Neural progenitor cell (in vitro differentiated cells): ENCODE results near the gene MRNIP. TPM values are rescaled to one million over a fixed set of nuclear protein-coding genes. Genes with fewer than 3 reads are reported as not detected.
A peak's percentile ranks its signal among the peaks of the same experiment; 100 is the strongest.

Source experiments
- DNase-seq: peaks from one replicate; pipeline ENCODE4 v3.0.0-alpha.2; 2016; ENCODE audit warnings: low spot score
- H2AFZ ChIP-seq: fragments of 200-600 bp; sonication (generic); replicated peaks from 2 replicates; pipeline ENCODE4 v1.6.1; 2016; ENCODE audit warnings: antibody characterized with exemption
- H3F3A ChIP-seq: fragments of 200-600 bp; sonication (generic); 2 replicates; pipeline ENCODE4 v1.6.1; 2016; ENCODE audit warnings: antibody characterized with exemption, low read depth
- H3K27ac ChIP-seq: fragments of 200-600 bp; sonication (generic); 2 replicates; pipeline ENCODE4 v1.5.1; 2016; ENCODE audit warnings: mild to moderate bottlenecking
- H3K27me3 ChIP-seq: fragments of 200-600 bp; sonication (generic); 2 replicates; pipeline ENCODE4 v1.6.1; 2016; ENCODE audit warnings: mild to moderate bottlenecking, moderate library complexity
- H3K36me3 ChIP-seq: fragments of 200-600 bp; sonication (generic); 2 replicates; pipeline ENCODE4 v1.5.1; 2016
- H3K4me1 ChIP-seq: fragments of 200-600 bp; sonication (generic); 2 replicates; pipeline ENCODE4 v1.6.1; 2016; ENCODE audit warnings: mixed run types
- H3K4me2 ChIP-seq: fragments of 200-600 bp; sonication (generic); 2 replicates; pipeline ENCODE4 v1.6.1; 2016
- H3K4me3 ChIP-seq: fragments of 200-600 bp; sonication (generic); 2 replicates; pipeline ENCODE4 v1.5.1; 2016
- H3K79me2 ChIP-seq: fragments of 200-600 bp; sonication (generic); 2 replicates; pipeline ENCODE4 v1.6.1; 2016; ENCODE audit warnings: low read depth
- H3K9ac ChIP-seq: fragments of 200-600 bp; sonication (generic); 2 replicates; pipeline ENCODE4 v1.6.1; 2016
- H3K9me3 ChIP-seq: fragments of 200-600 bp; sonication (generic); 2 replicates; pipeline ENCODE4 v1.5.1; 2016; ENCODE audit warnings: low read depth
- H4K20me1 ChIP-seq: fragments of 200-600 bp; sonication (generic); 2 replicates; pipeline ENCODE4 v1.6.1; 2016; ENCODE audit warnings: low read depth
- H3K27ac Mint-ChIP-seq: 3 replicates; pipeline ENCODE4 v1.8.0; 2021; ENCODE audit warnings: mixed read lengths
- H3K27me3 Mint-ChIP-seq: 2 replicates; pipeline ENCODE4 v1.8.0; 2022; ENCODE audit warnings: low read depth, mild to moderate bottlenecking, inconsistent platforms, moderate library complexity, mixed read lengths; ENCODE audit not compliant: insufficient read depth
- H3K36me3 Mint-ChIP-seq: 3 replicates; pipeline ENCODE4 v1.8.0; 2021; ENCODE audit warnings: mixed read lengths
- H3K4me1 Mint-ChIP-seq: 3 replicates; pipeline ENCODE4 v1.8.0; 2021; ENCODE audit warnings: mixed read lengths
- H3K4me3 Mint-ChIP-seq: 3 replicates; pipeline ENCODE4 v1.8.0; 2021; ENCODE audit warnings: mild to moderate bottlenecking, moderate library complexity, mixed read lengths
- H3K9me3 Mint-ChIP-seq: 3 replicates; pipeline ENCODE4 v1.8.0; 2020; ENCODE audit warnings: mixed read lengths
- EZH2 ChIP-seq: fragments of 200-600 bp; sonication (generic); IDR thresholded peaks from 2 replicates; pipeline ENCODE4 v1.6.1; 2017; ENCODE audit warnings: antibody characterized with exemption, mild to moderate bottlenecking, moderate library complexity
- EZH2phosphoT487 ChIP-seq: fragments of 200-600 bp; sonication (generic); IDR thresholded peaks from 2 replicates; pipeline ENCODE4 v1.6.1; 2017; ENCODE audit warnings: antibody characterized with exemption
- total RNA-seq: library from RNA; depleted of rRNA; stranded (reverse); fragments of >200 nt; gene quantifications from 2 replicates; pipeline ENCODE4 v1.2.3, GENCODE V29; 2015; ENCODE audit warnings: low replicate concordance
- TF ChIP-seq, protein P1 (sequence below): fragments of 200-600 bp; sonication (generic); IDR thresholded peaks from 2 replicates; pipeline ENCODE4 v1.5.1; 2017; ENCODE audit warnings: antibody characterized with exemption, mild to moderate bottlenecking

The MRNIP gene
- total RNA-seq, 1 donor from 2014 or later = 68.5 TPM

GRCh38 chr5:179805529-179806249, 52.9 kb downstream of the MRNIP start:
- peaks cover 7% of the 10 kb centered on the region for H3K36me3 Mint-ChIP-seq
- no peaks in the 10 kb centered on the region for H3K9me3 ChIP-seq
- peaks cover 34% of the 10 kb centered on the region for H3F3A ChIP-seq
- TF ChIP-seq EZH2 = no peak
- TF ChIP-seq, protein P1, sequence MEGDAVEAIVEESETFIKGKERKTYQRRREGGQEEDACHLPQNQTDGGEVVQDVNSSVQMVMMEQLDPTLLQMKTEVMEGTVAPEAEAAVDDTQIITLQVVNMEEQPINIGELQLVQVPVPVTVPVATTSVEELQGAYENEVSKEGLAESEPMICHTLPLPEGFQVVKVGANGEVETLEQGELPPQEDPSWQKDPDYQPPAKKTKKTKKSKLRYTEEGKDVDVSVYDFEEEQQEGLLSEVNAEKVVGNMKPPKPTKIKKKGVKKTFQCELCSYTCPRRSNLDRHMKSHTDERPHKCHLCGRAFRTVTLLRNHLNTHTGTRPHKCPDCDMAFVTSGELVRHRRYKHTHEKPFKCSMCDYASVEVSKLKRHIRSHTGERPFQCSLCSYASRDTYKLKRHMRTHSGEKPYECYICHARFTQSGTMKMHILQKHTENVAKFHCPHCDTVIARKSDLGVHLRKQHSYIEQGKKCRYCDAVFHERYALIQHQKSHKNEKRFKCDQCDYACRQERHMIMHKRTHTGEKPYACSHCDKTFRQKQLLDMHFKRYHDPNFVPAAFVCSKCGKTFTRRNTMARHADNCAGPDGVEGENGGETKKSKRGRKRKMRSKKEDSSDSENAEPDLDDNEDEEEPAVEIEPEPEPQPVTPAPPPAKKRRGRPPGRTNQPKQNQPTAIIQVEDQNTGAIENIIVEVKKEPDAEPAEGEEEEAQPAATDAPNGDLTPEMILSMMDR = no peak
- no peak for TF ChIP-seq EZH2phosphoT487
- peaks cover 51% of the 10 kb centered on the region for H4K20me1 ChIP-seq
- H3K79me2 ChIP-seq = peaks cover 40% of the 10 kb centered on the region
- no peak overlapping the region for H3K27ac Mint-ChIP-seq
- H3K4me1 Mint-ChIP-seq = peaks cover 32% of the 10 kb centered on the region
- H3K9me3 Mint-ChIP-seq = no peaks in the 10 kb centered on the region
- no peaks in the 10 kb centered on the region for H3K27me3 ChIP-seq
- peak overlapping the region; percentile 96 for H3K4me3 ChIP-seq
- peak overlapping the region; percentile 99 for H3K4me2 ChIP-seq
- H3K4me1 ChIP-seq = peaks cover 28% of the 10 kb centered on the region
- H3K27ac ChIP-seq = no peak overlapping the region
- peak overlapping the region; percentile 42 for H3K9ac ChIP-seq
- peaks cover 9% of the 10 kb centered on the region for H3K27me3 Mint-ChIP-seq
- H2AFZ ChIP-seq = no peak overlapping the region
- no peaks in the 10 kb centered on the region for H3K36me3 ChIP-seq
- peak; percentile 61 for DNase-seq
- peak overlapping the region; percentile 87 for H3K4me3 Mint-ChIP-seq

DNA sequence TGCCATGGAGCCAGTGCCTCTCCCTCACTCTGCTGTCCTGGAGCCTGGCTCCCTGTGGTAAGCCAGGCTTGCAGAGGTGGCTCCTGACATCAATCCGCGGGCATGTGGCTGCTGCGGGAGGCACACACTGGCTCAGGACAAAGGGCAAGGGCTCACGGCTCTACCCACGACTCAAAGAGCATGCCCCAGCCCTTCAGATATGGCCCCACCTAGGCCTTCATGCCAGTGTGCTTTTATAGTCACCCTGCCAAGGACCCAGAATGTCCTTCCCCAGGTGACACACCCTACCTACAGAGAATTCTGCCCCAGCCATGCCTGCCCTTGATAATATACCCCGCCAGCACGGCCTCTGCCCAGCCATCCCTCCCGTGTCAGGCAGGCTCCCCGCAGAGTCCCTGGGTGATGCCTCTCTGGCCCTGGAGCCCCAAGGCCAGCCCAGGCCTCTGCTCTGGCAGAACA, 53.5 kb downstream of the MRNIP start:
- Histone ChIP-seq H3K27ac (no peak overlapping the region), H3K9me3 (no peaks in the 10 kb centered on the region), H3F3A (peaks cover 34% of the 10 kb centered on the region), H3K79me2 (peaks cover 40% of the 10 kb centered on the region), H3K27me3 (no peaks in the 10 kb centered on the region), H3K36me3 (no peaks in the 10 kb centered on the region), H2AFZ (no peak overlapping the region), H3K4me1 (peaks cover 28% of the 10 kb centered on the region), H3K4me2 (peak overlapping the region; percentile 99), H4K20me1 (peaks cover 55% of the 10 kb centered on the region), H3K9ac (no peak overlapping the region), H3K4me3 (peak overlapping the region; percentile 96)
- peaks cover 6% of the 10 kb centered on the region for H3K27me3 Mint-ChIP-seq
- H3K4me3 Mint-ChIP-seq = peak overlapping the region; percentile 87
- no peaks in the 10 kb centered on the region for H3K9me3 Mint-ChIP-seq
- no peak overlapping the region for H3K27ac Mint-ChIP-seq
- peaks cover 32% of the 10 kb centered on the region for H3K4me1 Mint-ChIP-seq
- TF ChIP-seq, protein P1 = no peak
- no peak for TF ChIP-seq EZH2
- TF ChIP-seq EZH2phosphoT487 = no peak
- no peak for DNase-seq
- peaks cover 7% of the 10 kb centered on the region for H3K36me3 Mint-ChIP-seq

DNA sequence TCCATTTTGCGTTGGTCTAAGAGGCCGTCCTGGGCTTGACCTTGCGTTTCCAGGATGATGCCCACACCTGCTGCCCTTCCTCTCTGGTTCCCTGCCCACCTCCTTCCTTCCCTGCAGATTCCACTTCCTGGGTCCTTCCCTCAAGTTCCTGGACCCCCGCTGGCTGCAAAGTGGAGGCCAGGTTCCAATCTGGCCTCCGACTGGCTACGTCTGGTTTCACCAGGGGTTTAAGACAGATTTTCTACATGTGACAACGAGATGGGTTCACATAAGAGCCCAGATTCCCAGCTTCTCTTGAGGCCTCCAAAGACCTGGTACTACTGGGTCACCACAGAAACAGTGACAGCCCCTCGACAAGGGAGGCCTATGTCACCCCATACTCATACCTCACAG, 54.1 kb downstream of the MRNIP start:
- peak overlapping the region; percentile 87 for H3K4me3 Mint-ChIP-seq
- H3K4me2 ChIP-seq = no peak overlapping the region
- peaks cover 6% of the 10 kb centered on the region for H3K27me3 Mint-ChIP-seq
- no peak overlapping the region for H3K9ac ChIP-seq
- no peak overlapping the region for H3K4me3 ChIP-seq
- no peak overlapping the region for H2AFZ ChIP-seq
- peaks cover 32% of the 10 kb centered on the region for H3K4me1 Mint-ChIP-seq
- no peak overlapping the region for H3K27ac ChIP-seq
- H3K36me3 Mint-ChIP-seq = peaks cover 8% of the 10 kb centered on the region
- H3K79me2 ChIP-seq = peaks cover 40% of the 10 kb centered on the region
- H4K20me1 ChIP-seq = peaks cover 55% of the 10 kb centered on the region
- peaks cover 34% of the 10 kb centered on the region for H3F3A ChIP-seq
- no peaks in the 10 kb centered on the region for H3K9me3 Mint-ChIP-seq
- DNase-seq = no peak
- TF ChIP-seq EZH2 (no peak), EZH2phosphoT487 (no peak)
- TF ChIP-seq, protein P1 = no peak
- H3K36me3 ChIP-seq = no peaks in the 10 kb centered on the region
- H3K4me1 ChIP-seq = peaks cover 28% of the 10 kb centered on the region
- H3K9me3 ChIP-seq = no peaks in the 10 kb centered on the region
- peak overlapping the region; percentile 46 for H3K27ac Mint-ChIP-seq
- no peaks in the 10 kb centered on the region for H3K27me3 ChIP-seq
